ENCODE data around the gene CCDC57. TPM values are rescaled to one million over a fixed set of nuclear protein-coding genes. Genes with fewer than 3 reads are reported as not detected.
A peak's percentile ranks its signal among the peaks of the same experiment; 100 is the strongest.

The CCDC57 gene
- total RNA-seq, 1 donor: 21.0 TPM

- H3K4me2 ChIP-seq (ENCODE audit: insufficient read depth, low read length): no peak overlapping the region
Measured at GRCh38 chr17:82118168-82118814, 94.4 kb downstream of the CCDC57 start.

GRCh38 chr17:82117139-82118090 lies 95.2 kb downstream of the CCDC57 start:
- H2AFZ ChIP-seq (ENCODE audit: low read length): no peak overlapping the region
- no peaks in the 10 kb centered on the region for H4K20me1 ChIP-seq (ENCODE audit: insufficient read depth, low read length)
- H3K36me3 ChIP-seq (ENCODE audit: insufficient read depth, low read length): peaks cover 4% of the 10 kb centered on the region
- DNase-seq (ENCODE audit: insufficient read length, low spot score, missing footprints): no peak
- H3K27ac ChIP-seq (ENCODE audit: low read depth, low read length): no peak overlapping the region
- H3K4me3 ChIP-seq (ENCODE audit: insufficient read depth, low read length): no peak overlapping the region
- no peak overlapping the region for H3K4me2 ChIP-seq (ENCODE audit: insufficient read depth, low read length)
- no peaks in the 10 kb centered on the region for H3K79me2 ChIP-seq (ENCODE audit: insufficient read depth, low read length)
- no peak for TF ChIP-seq CTCF (IDR thresholded peaks at IDR 0.05; ENCODE audit: extremely low read depth, low read depth, low read length)
- H3K4me1 ChIP-seq (ENCODE audit: insufficient read depth, low read length): peaks cover 8% of the 10 kb centered on the region
- no peaks in the 10 kb centered on the region for H3K9me3 ChIP-seq (ENCODE audit: low read depth, low read length)
- H3K27me3 ChIP-seq (ENCODE audit: insufficient read depth, low read length): no peaks in the 10 kb centered on the region

More at GRCh38 chr17:82118168-82118814, 94.4 kb downstream of the CCDC57 start:
- Histone ChIP-seq H2AFZ (ENCODE audit: low read length) (no peak overlapping the region), H4K20me1 (ENCODE audit: insufficient read depth, low read length) (no peaks in the 10 kb centered on the region), H3K36me3 (ENCODE audit: insufficient read depth, low read length) (no peaks in the 10 kb centered on the region), H3K27ac (ENCODE audit: low read depth, low read length) (no peak overlapping the region), H3K27me3 (ENCODE audit: insufficient read depth, low read length) (no peaks in the 10 kb centered on the region), H3K79me2 (ENCODE audit: insufficient read depth, low read length) (no peaks in the 10 kb centered on the region), H3K4me1 (ENCODE audit: insufficient read depth, low read length) (peaks cover 8% of the 10 kb centered on the region), H3K9me3 (ENCODE audit: low read depth, low read length) (no peaks in the 10 kb centered on the region), H3K4me3 (ENCODE audit: insufficient read depth, low read length) (no peak overlapping the region)
- no peak for DNase-seq (ENCODE audit: insufficient read length, low spot score, missing footprints)
- TF ChIP-seq CTCF (IDR thresholded peaks at IDR 0.05; ENCODE audit: extremely low read depth, low read depth, low read length): no peak

GRCh38 chr17:82116246-82116645 lies 96.4 kb downstream of the CCDC57 start:
- Histone ChIP-seq H3K4me2 (ENCODE audit: insufficient read depth, low read length) (no peak overlapping the region), H2AFZ (ENCODE audit: low read length) (no peak overlapping the region), H3K4me1 (ENCODE audit: insufficient read depth, low read length) (peaks cover 8% of the 10 kb centered on the region), H4K20me1 (ENCODE audit: insufficient read depth, low read length) (no peaks in the 10 kb centered on the region), H3K36me3 (ENCODE audit: insufficient read depth, low read length) (peaks cover 7% of the 10 kb centered on the region), H3K4me3 (ENCODE audit: insufficient read depth, low read length) (no peak overlapping the region), H3K27ac (ENCODE audit: low read depth, low read length) (no peak overlapping the region), H3K27me3 (ENCODE audit: insufficient read depth, low read length) (no peaks in the 10 kb centered on the region), H3K9me3 (ENCODE audit: low read depth, low read length) (no peaks in the 10 kb centered on the region), H3K79me2 (ENCODE audit: insufficient read depth, low read length) (no peaks in the 10 kb centered on the region)
- TF ChIP-seq CTCF (IDR thresholded peaks at IDR 0.05; ENCODE audit: extremely low read depth, low read depth, low read length): no peak
- DNase-seq (ENCODE audit: insufficient read length, low spot score, missing footprints): peak; percentile 5

- TF ChIP-seq CTCF (IDR thresholded peaks at IDR 0.05; ENCODE audit: extremely low read depth, low read depth, low read length): no peak
- H3K4me1 ChIP-seq (ENCODE audit: insufficient read depth, low read length): peaks cover 4% of the 10 kb centered on the region
Measured at GRCh38 chr17:82114872-82115271, 97.8 kb downstream of the CCDC57 start.

More at GRCh38 chr17:82114872-82115271, 97.8 kb downstream of the CCDC57 start:
- Histone ChIP-seq H3K9me3 (ENCODE audit: low read depth, low read length) (no peaks in the 10 kb centered on the region), H3K27ac (ENCODE audit: low read depth, low read length) (no peak overlapping the region), H3K79me2 (ENCODE audit: insufficient read depth, low read length) (no peaks in the 10 kb centered on the region), H3K27me3 (ENCODE audit: insufficient read depth, low read length) (no peaks in the 10 kb centered on the region), H2AFZ (ENCODE audit: low read length) (no peak overlapping the region), H3K4me2 (ENCODE audit: insufficient read depth, low read length) (no peak overlapping the region), H3K4me3 (ENCODE audit: insufficient read depth, low read length) (no peak overlapping the region), H3K36me3 (ENCODE audit: insufficient read depth, low read length) (peaks cover 7% of the 10 kb centered on the region), H4K20me1 (ENCODE audit: insufficient read depth, low read length) (no peaks in the 10 kb centered on the region)
- peak; percentile 53 for DNase-seq (ENCODE audit: insufficient read length, low spot score, missing footprints)

Measured in osteoblast (primary cell).